ENCODE data around the gene SLC33A1. TPM values are rescaled to one million over a fixed set of nuclear protein-coding genes. Genes with fewer than 3 reads are reported as not detected.

Gene SLC33A1
- total and polyA plus RNA-seq, 8 donors: 10.1 to 39.1 (median 32.9) TPM

GRCh38 chr3:155780291-155780690, 73.9 kb downstream of the SLC33A1 start:
- H3K36me3 ChIP-seq: peaks cover 0 to 8% (median 0%) of the 10 kb centered on the region in 3 donors
- no peak overlapping the region for H3K4me3 ChIP-seq
- H3K27ac ChIP-seq: no peak overlapping the region
- H3K9me3 ChIP-seq: no peaks in the 10 kb centered on the region
- intact Hi-C loops (cut with DNase I): no loop called here
- H3K27me3 ChIP-seq: no peaks in the 10 kb centered on the region
- no peak for TF ChIP-seq CTCF (IDR thresholded peaks at IDR 0.05)
- no peaks in the 10 kb centered on the region for H3K4me1 ChIP-seq
- DNase-seq: no peak
- no peak for FAIRE-seq
- ATAC-seq: no peak

- ATAC-seq (no peak), DNase-seq (no peak), FAIRE-seq (no peak)
- intact Hi-C loops (cut with DNase I): no loop called here
- Histone ChIP-seq H3K27me3 (no peaks in the 10 kb centered on the region), H3K4me3 (no peak overlapping the region), H3K27ac (no peak overlapping the region), H3K4me1 (no peaks in the 10 kb centered on the region), H3K9me3 (no peaks in the 10 kb centered on the region), H3K36me3 (peaks cover 0 to 11% (median 0%) of the 10 kb centered on the region in 3 donors)
- TF ChIP-seq CTCF (IDR thresholded peaks at IDR 0.05): no peak
These were observed 75.8 kb downstream of the SLC33A1 start for GRCh38 chr3:155778462-155778861.

- intact Hi-C loops (cut with DNase I): no loop called here
- H3K4me3 ChIP-seq: no peak overlapping the region
- DNase-seq (no peak), ATAC-seq (no peak), FAIRE-seq (no peak)
- H3K27ac ChIP-seq: no peak overlapping the region
- TF ChIP-seq CTCF (IDR thresholded peaks at IDR 0.05): no peak
- no peaks in the 10 kb centered on the region for H3K4me1 ChIP-seq
- 100% methylated on average over 1 of the region's 1 CpG for WGBS, 2 donors
- peaks cover 0 to 3% (median 0%) of the 10 kb centered on the region in 3 donors for H3K36me3 ChIP-seq
- H3K27me3 ChIP-seq: no peaks in the 10 kb centered on the region
- no peaks in the 10 kb centered on the region for H3K9me3 ChIP-seq
These were observed 81.4 kb downstream of the SLC33A1 start for GRCh38 chr3:155772801-155773200.

GRCh38 chr3:155771126-155771525, 83.1 kb downstream of the SLC33A1 start:
- no peak for ATAC-seq
- intact Hi-C loops (cut with DNase I): no loop called here

More at GRCh38 chr3:155771126-155771525, 83.1 kb downstream of the SLC33A1 start:
- Histone ChIP-seq H3K27ac (no peak overlapping the region), H3K36me3 (peaks cover 0 to 10% (median 0%) of the 10 kb centered on the region in 3 donors), H3K4me1 (no peaks in the 10 kb centered on the region), H3K27me3 (no peaks in the 10 kb centered on the region), H3K4me3 (no peak overlapping the region), H3K9me3 (no peaks in the 10 kb centered on the region)
- DNase-seq (no peak), FAIRE-seq (no peak)
- no peak for TF ChIP-seq CTCF (IDR thresholded peaks at IDR 0.05)
- 88 to 97% methylated on average over 6 of the region's 6 CpGs for WGBS, 2 donors

Other genes with a start within 250 kb of the SLC33A1 start
- gene PLCH1, start 109.4 kb downstream of the SLC33A1 start, total RNA-seq: 1 to 10 TPM; 1.6 to 4.4 (median 2.4) TPM
- 1 to 10 TPM in 1 of 2 donors, under 1 TPM in 1; 0.91 to 2.3 TPM for gene PLCH1, start 109.4 kb downstream of the SLC33A1 start, polyA plus RNA-seq
- gene C3orf33, start 48.1 kb downstream of the SLC33A1 start, total RNA-seq: 1 to 10 TPM; 1.7 to 3.9 (median 3.3) TPM
- gene C3orf33, start 48.1 kb downstream of the SLC33A1 start, polyA plus RNA-seq: 1 to 10 TPM; 1.5 to 5.7 TPM
- 10 to 100 TPM; 29.3 to 38.7 (median 31.0) TPM for gene GMPS, start 16.2 kb upstream of the SLC33A1 start, total RNA-seq
- gene GMPS, start 16.2 kb upstream of the SLC33A1 start, polyA plus RNA-seq: 10 to 100 TPM in 1 of 2 donors, 1 to 10 TPM in 1; 8.0 to 12.6 TPM

Data from pancreas (tissue), 10 donors.